GM04503 (cell line): Measurements from ENCODE around the gene ST6GALNAC3.

Experiments used
- DNase-seq: peaks from one replicate; pipeline ENCODE4 v3.0.0-alpha.2; 2012; ENCODE audit warnings: low read depth

Gene ST6GALNAC3

GRCh38 chr1:76433526-76433925, 359.0 kb downstream of the ST6GALNAC3 start:
- DNase-seq: no peak

GRCh38 chr1:76443217-76443616, 368.7 kb downstream of the ST6GALNAC3 start:
- no peak for DNase-seq

- DNase-seq: no peak
Measured at GRCh38 chr1:76444773-76445172, 370.2 kb downstream of the ST6GALNAC3 start.

- no peak for DNase-seq
Measured at GRCh38 chr1:76450229-76450628, 375.7 kb downstream of the ST6GALNAC3 start.

- no peak for DNase-seq
Measured at GRCh38 chr1:76463278-76463677, 388.7 kb downstream of the ST6GALNAC3 start.

- no peak for DNase-seq
Measured at GRCh38 chr1:76463849-76464248, 389.3 kb downstream of the ST6GALNAC3 start.

- peak; percentile 13 for DNase-seq
Measured at GRCh38 chr1:76465030-76465429, 390.5 kb downstream of the ST6GALNAC3 start.

GRCh38 chr1:76470166-76470565, 395.6 kb downstream of the ST6GALNAC3 start:
- DNase-seq: no peak

- DNase-seq: no peak
Measured at GRCh38 chr1:76471536-76471935, 397.0 kb downstream of the ST6GALNAC3 start.

GRCh38 chr1:76473591-76473990, 399.0 kb downstream of the ST6GALNAC3 start:
- no peak for DNase-seq

- DNase-seq: no peak
Measured at GRCh38 chr1:76474922-76475321, 400.4 kb downstream of the ST6GALNAC3 start.

GRCh38 chr1:76477156-76477555, 402.6 kb downstream of the ST6GALNAC3 start:
- no peak for DNase-seq

- DNase-seq: no peak
Measured at GRCh38 chr1:76480827-76481226, 406.3 kb downstream of the ST6GALNAC3 start.

GRCh38 chr1:76481672-76482071, 407.1 kb downstream of the ST6GALNAC3 start:
- no peak for DNase-seq

GRCh38 chr1:76482272-76482671, 407.7 kb downstream of the ST6GALNAC3 start:
- DNase-seq: no peak

GRCh38 chr1:76491737-76492136, 417.2 kb downstream of the ST6GALNAC3 start:
- DNase-seq: no peak

GRCh38 chr1:76492752-76493430, 418.3 kb downstream of the ST6GALNAC3 start:
- no peak for DNase-seq

- no peak for DNase-seq
Measured at GRCh38 chr1:76494807-76495206, 420.3 kb downstream of the ST6GALNAC3 start.

- no peak for DNase-seq
Measured at GRCh38 chr1:76496871-76497270, 422.3 kb downstream of the ST6GALNAC3 start.

GRCh38 chr1:76500116-76500515, 425.6 kb downstream of the ST6GALNAC3 start:
- DNase-seq: no peak

GRCh38 chr1:76501136-76501535, 426.6 kb downstream of the ST6GALNAC3 start:
- no peak for DNase-seq

- DNase-seq: no peak
Measured at GRCh38 chr1:76501586-76502219, 427.2 kb downstream of the ST6GALNAC3 start.

- no peak for DNase-seq
Measured at GRCh38 chr1:76503100-76503499, 428.6 kb downstream of the ST6GALNAC3 start.

- DNase-seq: no peak
Measured at GRCh38 chr1:76503736-76504135, 429.2 kb downstream of the ST6GALNAC3 start.
